GM12878 (cell line): ENCODE data around the gene RILPL2. TPM values are rescaled to one million over a fixed set of nuclear protein-coding genes. Genes with fewer than 3 reads are reported as not detected.

Source experiments
- E4F1 ChIP-seq: fragments of 450-650 bp; IDR thresholded peaks from 2 replicates; pipeline ENCODE4 v1.6.1; 2018; ENCODE audit warnings: borderline replicate concordance, mild to moderate bottlenecking; ENCODE audit not compliant: partially characterized antibody
- FOS ChIP-seq: IDR thresholded peaks from 3 replicates; pipeline ENCODE4 v1.6.1; 2011; ENCODE audit warnings: borderline replicate concordance; ENCODE audit not compliant: insufficient read length; ENCODE audit errors: extremely low read depth
- MXI1 ChIP-seq: fragments of 150-350 bp; IDR thresholded peaks from 2 replicates; pipeline ENCODE4 v1.6.1; 2011; ENCODE audit warnings: low read depth, mild to moderate bottlenecking, inconsistent platforms, low read length, improper control_type of control experiment
- REST ChIP-seq: IDR thresholded peaks from 2 replicates; pipeline ENCODE4 v1.6.1; 2012; ENCODE audit warnings: mild to moderate bottlenecking, low read depth, low read length
- SIX5 ChIP-seq: IDR thresholded peaks from 2 replicates; pipeline ENCODE4 v1.6.1; 2011; ENCODE audit warnings: mild to moderate bottlenecking, low read depth, low read length, moderate library complexity; ENCODE audit not compliant: severe bottlenecking
- STAT1 ChIP-seq: fragments of 450-650 bp; conservative IDR thresholded peaks from 2 replicates; pipeline ENCODE4 v1.6.1; 2014; ENCODE audit warnings: antibody characterized with exemption, mild to moderate bottlenecking
- TAF1 ChIP-seq: IDR thresholded peaks from 2 replicates; pipeline ENCODE4 v1.6.1; 2011; ENCODE audit warnings: mild to moderate bottlenecking, low read depth, low read length, borderline replicate concordance
- TBL1XR1 ChIP-seq: IDR thresholded peaks from 2 replicates; pipeline ENCODE4 v1.6.1; 2012; ENCODE audit warnings: low read depth, low read length, improper control_type of control experiment
- WRNIP1 ChIP-seq: IDR thresholded peaks from 2 replicates; pipeline ENCODE4 v1.6.1; 2011; ENCODE audit warnings: low read depth, low read length, improper control_type of control experiment, borderline replicate concordance
- polyA plus RNA-seq, 11 experiments: library from polyadenylated mRNA; depleted of rRNA in 4 of 11; unstranded in 6 of 11; stranded (reverse) in 5 of 11; fragments of >200 nt; fragmentation: Nextera tagmentation in 4 of 11; fragmentation: Illumina TruSeq in 1 of 11; extraction: Ambion mirVana in 4 of 11; extraction: Trizol in 1 of 11; gene quantifications; 1 replicate in 1 of 11; 2 replicates in 10 of 11; pipeline versions ENCODE4 v1.2.1 to v1.2.3, GENCODE V29; 2011 to 2016; ENCODE audit warnings: inconsistent platforms in 2 of 11, missing spikeins in 2 of 11, low read depth in 1 of 11
- total RNA-seq, 4 experiments: library from RNA; depleted of rRNA in 3 of 4; stranded (reverse); fragments of >200 nt in 3 of 4; fragmentation: Illumina TruSeq in 1 of 4; extraction: Trizol in 1 of 4; gene quantifications; 2 replicates each; pipeline versions ENCODE4 v1.2.1 to v1.2.3, GENCODE V29; 2013 to 2021
- TF ChIP-seq, protein P1 (sequence below): fragments of 450-650 bp; IDR thresholded peaks from 2 replicates; pipeline ENCODE4 v1.6.1; 2017; ENCODE audit warnings: mild to moderate bottlenecking, moderate library complexity
- TF ChIP-seq, protein P2 (sequence below): IDR thresholded peaks from 2 replicates; pipeline ENCODE4 v1.6.1; 2012; ENCODE audit warnings: low read depth, low read length, improper control_type of control experiment
- TF ChIP-seq, protein P3 (sequence below): fragments of 450-650 bp; IDR thresholded peaks from 2 replicates; pipeline ENCODE4 v1.6.1; 2016; ENCODE audit warnings: mild to moderate bottlenecking, moderate library complexity, borderline replicate concordance

Gene RILPL2
- total and polyA plus RNA-seq, 10 of the 15 experiments (the other 5 are each of a cell fraction or from before 2014, with no cell fraction given): 3.5 to 38.5 (median 19.7) TPM

DNA sequence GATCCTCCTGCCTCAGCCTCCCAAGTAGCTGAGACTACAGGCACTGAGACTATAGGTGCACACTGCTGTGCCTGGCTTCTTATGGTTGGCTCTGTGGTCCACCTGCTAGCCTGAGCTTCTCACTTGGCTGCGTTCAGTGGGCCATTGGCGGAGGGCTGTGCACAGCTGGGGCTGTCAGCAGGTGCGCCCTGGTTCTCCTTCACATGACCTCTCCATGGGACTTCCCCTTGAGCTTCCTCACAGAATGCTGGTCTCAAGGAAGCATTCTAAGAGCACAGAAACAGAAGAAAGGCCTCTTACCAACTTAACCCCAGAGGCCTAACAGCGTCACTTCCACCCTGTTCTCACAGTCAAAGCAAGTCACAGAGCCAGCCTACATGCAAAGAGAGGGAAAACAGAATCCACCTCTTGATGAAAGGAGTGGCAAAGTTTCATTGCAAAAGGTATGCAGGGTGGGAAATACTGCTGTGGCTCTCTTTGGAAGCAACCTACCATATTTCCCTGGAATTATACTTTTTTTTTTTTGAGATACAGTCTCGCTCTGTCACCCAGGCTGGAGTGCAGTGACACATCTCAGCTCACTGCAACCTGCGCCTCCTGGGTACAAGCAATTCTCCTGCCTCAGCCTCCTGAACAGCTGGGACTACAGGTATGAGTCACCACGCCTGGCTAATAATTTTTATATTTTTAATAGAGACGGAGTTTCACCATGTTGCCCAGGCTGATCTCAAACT is 9.3 kb downstream of the RILPL2 start (continued):
- TF ChIP-seq, protein P1, sequence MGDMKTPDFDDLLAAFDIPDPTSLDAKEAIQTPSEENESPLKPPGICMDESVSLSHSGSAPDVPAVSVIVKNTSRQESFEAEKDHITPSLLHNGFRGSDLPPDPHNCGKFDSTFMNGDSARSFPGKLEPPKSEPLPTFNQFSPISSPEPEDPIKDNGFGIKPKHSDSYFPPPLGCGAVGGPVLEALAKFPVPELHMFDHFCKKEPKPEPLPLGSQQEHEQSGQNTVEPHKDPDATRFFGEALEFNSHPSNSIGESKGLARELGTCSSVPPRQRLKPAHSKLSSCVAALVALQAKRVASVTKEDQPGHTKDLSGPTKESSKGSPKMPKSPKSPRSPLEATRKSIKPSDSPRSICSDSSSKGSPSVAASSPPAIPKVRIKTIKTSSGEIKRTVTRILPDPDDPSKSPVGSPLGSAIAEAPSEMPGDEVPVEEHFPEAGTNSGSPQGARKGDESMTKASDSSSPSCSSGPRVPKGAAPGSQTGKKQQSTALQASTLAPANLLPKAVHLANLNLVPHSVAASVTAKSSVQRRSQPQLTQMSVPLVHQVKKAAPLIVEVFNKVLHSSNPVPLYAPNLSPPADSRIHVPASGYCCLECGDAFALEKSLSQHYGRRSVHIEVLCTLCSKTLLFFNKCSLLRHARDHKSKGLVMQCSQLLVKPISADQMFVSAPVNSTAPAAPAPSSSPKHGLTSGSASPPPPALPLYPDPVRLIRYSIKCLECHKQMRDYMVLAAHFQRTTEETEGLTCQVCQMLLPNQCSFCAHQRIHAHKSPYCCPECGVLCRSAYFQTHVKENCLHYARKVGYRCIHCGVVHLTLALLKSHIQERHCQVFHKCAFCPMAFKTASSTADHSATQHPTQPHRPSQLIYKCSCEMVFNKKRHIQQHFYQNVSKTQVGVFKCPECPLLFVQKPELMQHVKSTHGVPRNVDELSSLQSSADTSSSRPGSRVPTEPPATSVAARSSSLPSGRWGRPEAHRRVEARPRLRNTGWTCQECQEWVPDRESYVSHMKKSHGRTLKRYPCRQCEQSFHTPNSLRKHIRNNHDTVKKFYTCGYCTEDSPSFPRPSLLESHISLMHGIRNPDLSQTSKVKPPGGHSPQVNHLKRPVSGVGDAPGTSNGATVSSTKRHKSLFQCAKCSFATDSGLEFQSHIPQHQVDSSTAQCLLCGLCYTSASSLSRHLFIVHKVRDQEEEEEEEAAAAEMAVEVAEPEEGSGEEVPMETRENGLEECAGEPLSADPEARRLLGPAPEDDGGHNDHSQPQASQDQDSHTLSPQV: no peak
- TF ChIP-seq MXI1 (peak; percentile 61; the same call in 1 of the 2 replicates), TBL1XR1 (0 out of 2 replicates have a peak, but pooled peaks have one; percentile 67), REST (no peak), TAF1 (peak; percentile 5; the same call in 1 of the 2 replicates), E4F1 (no peak), STAT1 (no peak), SIX5 (no peak), WRNIP1 (no peak), FOS (no peak)
- TF ChIP-seq, protein P2, sequence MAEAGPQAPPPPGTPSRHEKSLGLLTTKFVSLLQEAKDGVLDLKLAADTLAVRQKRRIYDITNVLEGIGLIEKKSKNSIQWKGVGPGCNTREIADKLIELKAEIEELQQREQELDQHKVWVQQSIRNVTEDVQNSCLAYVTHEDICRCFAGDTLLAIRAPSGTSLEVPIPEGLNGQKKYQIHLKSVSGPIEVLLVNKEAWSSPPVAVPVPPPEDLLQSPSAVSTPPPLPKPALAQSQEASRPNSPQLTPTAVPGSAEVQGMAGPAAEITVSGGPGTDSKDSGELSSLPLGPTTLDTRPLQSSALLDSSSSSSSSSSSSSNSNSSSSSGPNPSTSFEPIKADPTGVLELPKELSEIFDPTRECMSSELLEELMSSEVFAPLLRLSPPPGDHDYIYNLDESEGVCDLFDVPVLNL: no peak
- TF ChIP-seq, protein P3, sequence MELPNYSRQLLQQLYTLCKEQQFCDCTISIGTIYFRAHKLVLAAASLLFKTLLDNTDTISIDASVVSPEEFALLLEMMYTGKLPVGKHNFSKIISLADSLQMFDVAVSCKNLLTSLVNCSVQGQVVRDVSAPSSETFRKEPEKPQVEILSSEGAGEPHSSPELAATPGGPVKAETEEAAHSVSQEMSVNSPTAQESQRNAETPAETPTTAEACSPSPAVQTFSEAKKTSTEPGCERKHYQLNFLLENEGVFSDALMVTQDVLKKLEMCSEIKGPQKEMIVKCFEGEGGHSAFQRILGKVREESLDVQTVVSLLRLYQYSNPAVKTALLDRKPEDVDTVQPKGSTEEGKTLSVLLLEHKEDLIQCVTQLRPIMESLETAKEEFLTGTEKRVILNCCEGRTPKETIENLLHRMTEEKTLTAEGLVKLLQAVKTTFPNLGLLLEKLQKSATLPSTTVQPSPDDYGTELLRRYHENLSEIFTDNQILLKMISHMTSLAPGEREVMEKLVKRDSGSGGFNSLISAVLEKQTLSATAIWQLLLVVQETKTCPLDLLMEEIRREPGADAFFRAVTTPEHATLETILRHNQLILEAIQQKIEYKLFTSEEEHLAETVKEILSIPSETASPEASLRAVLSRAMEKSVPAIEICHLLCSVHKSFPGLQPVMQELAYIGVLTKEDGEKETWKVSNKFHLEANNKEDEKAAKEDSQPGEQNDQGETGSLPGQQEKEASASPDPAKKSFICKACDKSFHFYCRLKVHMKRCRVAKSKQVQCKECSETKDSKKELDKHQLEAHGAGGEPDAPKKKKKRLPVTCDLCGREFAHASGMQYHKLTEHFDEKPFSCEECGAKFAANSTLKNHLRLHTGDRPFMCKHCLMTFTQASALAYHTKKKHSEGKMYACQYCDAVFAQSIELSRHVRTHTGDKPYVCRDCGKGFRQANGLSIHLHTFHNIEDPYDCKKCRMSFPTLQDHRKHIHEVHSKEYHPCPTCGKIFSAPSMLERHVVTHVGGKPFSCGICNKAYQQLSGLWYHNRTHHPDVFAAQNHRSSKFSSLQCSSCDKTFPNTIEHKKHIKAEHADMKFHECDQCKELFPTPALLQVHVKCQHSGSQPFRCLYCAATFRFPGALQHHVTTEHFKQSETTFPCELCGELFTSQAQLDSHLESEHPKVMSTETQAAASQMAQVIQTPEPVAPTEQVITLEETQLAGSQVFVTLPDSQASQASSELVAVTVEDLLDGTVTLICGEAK: no peak
